ENCODE measurements around the gene CEP57. TPM values are rescaled to one million over a fixed set of nuclear protein-coding genes. Genes with fewer than 3 reads are reported as not detected.

CEP57 gene
- total RNA-seq, 1 experiment from 2014 or later = 58.0 TPM

- no peak overlapping the region for H3K14ac ChIP-seq (ENCODE audit: insufficient read depth, low read length)
- H3K9ac ChIP-seq (ENCODE audit: extremely low read depth, insufficient read length, low read length) = no peak overlapping the region
- H3K27ac ChIP-seq (ENCODE audit: insufficient read length, low read depth, low read length) = no peak overlapping the region
- no peak overlapping the region for H4K8ac ChIP-seq (replicated peaks; ENCODE audit: insufficient read length, low read depth, low read length)
- no peak for DNase-seq
- no peak overlapping the region for H3K56ac ChIP-seq (ENCODE audit: insufficient read length, low read depth, low read length)
- no peak overlapping the region for H2BK15ac ChIP-seq (ENCODE audit: low read depth, low read length)
- WGBS (ENCODE audit: extremely low coverage, insufficient read length, low lambda C conversion rate) = no CpG with 5 or more reads among the region's 2 CpGs
- H2BK120ac ChIP-seq (ENCODE audit: low read depth, low read length, poor library complexity, severe bottlenecking) = no peak overlapping the region
- H3K79me2 ChIP-seq (ENCODE audit: insufficient read depth, low read length) = no peaks in the 10 kb centered on the region
- H4K91ac ChIP-seq (ENCODE audit: insufficient read length, low read depth, low read length) = no peak overlapping the region
- H3K9me3 ChIP-seq (ENCODE audit: control insufficient read depth, low read depth, low read length) = no peaks in the 10 kb centered on the region
- H3K27me3 Mint-ChIP-seq (ENCODE audit: low read depth) = no peaks in the 10 kb centered on the region
- H4K20me1 ChIP-seq (ENCODE audit: control insufficient read depth, insufficient read depth, insufficient read length) = no peaks in the 10 kb centered on the region
- H4K5ac ChIP-seq (ENCODE audit: insufficient read length, low read depth, low read length) = no peak overlapping the region
- H3T11ph ChIP-seq (ENCODE audit: low read length) = no peak overlapping the region
- H3K4ac ChIP-seq (ENCODE audit: low read depth, low read length) = no peak overlapping the region
- no peak overlapping the region for H3K23ac ChIP-seq (ENCODE audit: insufficient read length, low read depth, low read length)
- no peak overlapping the region for H3K4me3 Mint-ChIP-seq
- H3K18ac ChIP-seq (ENCODE audit: insufficient read length, low read depth, low read length) = no peak overlapping the region
- peaks cover 16 to 56% (median 51%) of the 10 kb centered on the region in 3 experiments; a peak in 6 of 7 replicates for H3K36me3 Mint-ChIP-seq (ENCODE audit: insufficient read depth in 1 of 3, low read depth in 3 of 3)
- H2BK20ac ChIP-seq (ENCODE audit: low read depth, low read length, poor library complexity, severe bottlenecking) = no peak overlapping the region
- H2BK5ac ChIP-seq (ENCODE audit: insufficient read length, low read length) = no peak overlapping the region
- H3K4me1 Mint-ChIP-seq = peaks cover 3% of the 10 kb centered on the region in 2 experiments; a peak in 2 of 4 replicates
- H3K9me3 Mint-ChIP-seq = no peaks in the 10 kb centered on the region
- no peak overlapping the region for H2AFZ ChIP-seq (ENCODE audit: low read length)
- H2AK5ac ChIP-seq (ENCODE audit: insufficient read length, low read length) = no peak overlapping the region
- no peaks in the 10 kb centered on the region for H3K23me2 ChIP-seq (ENCODE audit: insufficient read length, low read depth, low read length, poor library complexity, severe bottlenecking)
- H2BK12ac ChIP-seq (ENCODE audit: insufficient read length, low read depth, low read length) = no peak overlapping the region
- H3K27ac Mint-ChIP-seq = no peak overlapping the region
- no peaks in the 10 kb centered on the region for H3K4me1 ChIP-seq (ENCODE audit: insufficient read depth, low read length)
- TF ChIP-seq CTCF (conservative IDR thresholded peaks at IDR 0.05) = no peak
- H3K27me3 ChIP-seq (ENCODE audit: insufficient read depth, low read length) = no peaks in the 10 kb centered on the region
- no peak overlapping the region for H3K4me2 ChIP-seq (ENCODE audit: insufficient read depth, insufficient read length, low read length)
- H3K79me1 ChIP-seq (ENCODE audit: insufficient read depth, low read depth, low read length, poor library complexity, severe bottlenecking) = no peaks in the 10 kb centered on the region
Measured at GRCh38 chr11:95831198-95831883, 41.0 kb downstream of the CEP57 start.

All from H9 (cell line).